HG02623 (cell line): ENCODE data around the gene TRPM2.
"Not testable (repeated sequence)": the region's sequence is repeated elsewhere in the genome, so short reads cannot be mapped to it uniquely, and the experiment has no call there.

Experiments
- ATAC-seq: cut with Tn5 transposase; IDR thresholded peaks from one replicate; pipeline ENCODE4 v1.9.1; 2021; ENCODE audit warnings: moderate library complexity; ENCODE audit not compliant: unreplicated experiment

TRPM2 gene

DNA sequence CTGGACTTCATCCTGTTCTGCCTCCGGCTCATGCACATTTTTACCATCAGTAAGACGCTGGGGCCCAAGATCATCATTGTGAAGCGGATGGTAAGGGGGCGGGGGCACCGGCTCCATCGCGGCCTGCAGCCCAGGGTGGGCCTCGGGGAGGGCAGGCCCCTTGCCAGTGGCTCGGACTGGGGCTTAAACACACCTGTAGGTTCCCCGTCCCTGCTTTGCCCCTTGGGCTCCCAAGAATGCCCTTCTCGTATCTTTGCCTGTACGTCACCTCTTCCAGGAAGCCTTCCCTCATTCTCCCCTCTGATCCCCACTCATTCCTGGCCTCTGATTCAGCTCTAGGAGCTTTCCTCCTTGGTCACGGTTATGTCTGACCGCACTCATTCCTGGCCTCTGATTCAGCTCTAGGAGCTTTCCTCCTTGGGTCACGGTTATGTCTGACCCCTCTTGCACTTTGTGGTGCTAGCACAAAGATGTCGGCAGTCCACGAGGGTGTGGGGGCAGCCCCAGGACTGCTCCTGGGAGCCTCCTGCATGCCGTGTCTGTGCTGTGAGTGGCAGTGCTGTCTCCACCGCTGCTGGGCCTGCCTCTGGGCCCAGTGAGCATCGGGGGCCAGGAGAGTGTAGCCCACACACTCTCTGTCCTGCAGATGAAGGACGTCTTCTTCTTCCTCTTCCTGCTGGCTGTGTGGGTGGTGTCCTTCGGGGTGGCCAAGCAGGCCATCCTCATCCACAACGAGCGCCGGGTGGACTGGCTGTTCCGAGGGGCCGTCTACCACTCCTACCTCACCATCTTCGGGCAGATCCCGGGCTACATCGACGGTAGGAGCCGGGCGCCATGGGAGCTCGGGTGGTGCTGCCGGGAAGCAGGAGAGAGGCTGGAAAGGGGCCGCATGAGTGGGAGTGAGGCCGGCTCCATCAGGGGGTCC lies 52.8 kb downstream of the TRPM2 start:
- no peak for ATAC-seq

DNA sequence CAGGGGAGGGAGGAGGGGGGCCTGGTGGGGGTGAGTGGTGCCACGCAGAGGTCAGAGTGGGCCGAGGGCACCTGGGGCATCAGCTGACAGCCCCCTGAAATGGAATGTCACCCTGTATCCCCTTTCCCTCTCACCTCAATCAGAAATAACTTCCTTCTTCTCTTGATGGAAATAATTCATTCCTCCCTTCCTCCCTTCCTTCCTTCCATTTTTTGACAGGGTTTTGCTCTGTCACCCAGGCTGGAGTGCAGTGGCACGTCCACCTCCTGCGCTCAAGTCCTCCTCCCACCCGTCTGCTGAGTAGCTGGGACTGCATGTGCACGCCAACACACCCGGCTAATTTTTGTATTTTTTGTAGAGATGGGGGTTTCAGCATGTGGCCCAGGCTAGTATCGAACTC lies 53.5 kb downstream of the TRPM2 start:
- no peak for ATAC-seq

DNA sequence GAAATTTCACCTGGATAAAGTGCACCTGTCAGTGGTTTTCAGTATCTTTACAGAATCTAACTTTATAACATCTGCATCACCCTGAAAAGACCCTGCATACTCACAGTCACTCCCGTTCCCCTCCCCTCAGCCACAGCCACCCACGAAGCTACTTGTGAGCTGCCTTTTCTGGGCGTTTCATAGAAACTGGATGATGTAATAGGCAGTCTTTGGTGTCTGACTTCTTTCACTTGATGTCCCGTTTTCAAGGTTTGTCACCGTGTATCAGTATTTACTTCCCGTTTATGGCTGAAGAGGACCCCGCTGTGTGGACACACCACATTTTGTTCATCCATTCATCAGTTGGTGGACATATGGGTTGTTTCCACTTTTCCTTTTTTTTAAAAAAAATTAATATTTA lies 54.1 kb downstream of the TRPM2 start:
- ATAC-seq: no peak

DNA sequence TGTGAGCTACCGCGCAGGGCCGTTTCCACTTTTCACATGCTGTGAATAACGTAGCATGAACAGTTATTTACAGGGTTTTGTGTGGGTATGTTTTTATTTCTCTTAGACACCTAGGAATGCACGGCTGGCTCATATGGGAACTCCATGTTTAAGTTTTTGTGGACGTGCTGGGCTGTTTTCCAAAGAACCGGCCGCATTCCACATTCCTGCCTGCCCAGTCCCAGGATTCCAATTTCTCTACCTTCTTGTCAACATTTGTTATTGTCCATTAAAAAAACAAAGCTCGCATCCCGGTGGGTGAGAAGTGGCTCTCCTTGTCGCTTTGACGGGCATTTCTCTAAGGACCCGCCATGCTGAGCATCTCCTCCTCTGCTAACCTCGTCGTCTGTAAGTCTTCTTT lies 54.8 kb downstream of the TRPM2 start:
- ATAC-seq: no peak

DNA sequence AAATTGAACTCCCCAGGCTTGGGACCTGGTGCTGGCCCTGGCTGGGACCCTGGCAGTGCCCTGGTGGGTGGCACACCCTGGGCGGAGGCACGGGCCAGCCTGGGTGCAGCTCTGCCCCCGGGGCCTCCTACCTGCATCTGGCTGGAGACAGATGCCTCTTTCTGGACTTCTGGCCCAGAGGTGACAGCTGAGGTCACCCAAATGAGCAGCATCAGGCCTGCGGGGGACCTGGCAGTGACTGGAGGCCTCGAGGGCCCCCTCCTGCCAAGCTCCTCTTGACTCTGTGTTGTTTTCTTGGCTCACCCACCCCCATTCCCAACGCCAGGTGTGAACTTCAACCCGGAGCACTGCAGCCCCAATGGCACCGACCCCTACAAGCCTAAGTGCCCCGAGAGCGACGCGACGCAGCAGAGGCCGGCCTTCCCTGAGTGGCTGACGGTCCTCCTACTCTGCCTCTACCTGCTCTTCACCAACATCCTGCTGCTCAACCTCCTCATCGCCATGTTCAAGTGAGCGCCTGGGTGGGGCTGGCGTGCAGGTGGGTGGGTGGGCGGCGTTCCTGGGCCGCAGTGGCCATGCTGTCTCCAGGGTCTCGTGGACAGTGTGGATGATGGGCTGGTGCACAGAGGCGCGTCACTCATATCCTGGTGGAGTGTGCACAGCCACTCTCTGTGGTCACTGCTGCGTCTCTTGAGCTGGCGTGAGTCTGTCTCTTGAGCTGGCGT lies 60.3 kb downstream of the TRPM2 start:
- ATAC-seq: no peak

DNA sequence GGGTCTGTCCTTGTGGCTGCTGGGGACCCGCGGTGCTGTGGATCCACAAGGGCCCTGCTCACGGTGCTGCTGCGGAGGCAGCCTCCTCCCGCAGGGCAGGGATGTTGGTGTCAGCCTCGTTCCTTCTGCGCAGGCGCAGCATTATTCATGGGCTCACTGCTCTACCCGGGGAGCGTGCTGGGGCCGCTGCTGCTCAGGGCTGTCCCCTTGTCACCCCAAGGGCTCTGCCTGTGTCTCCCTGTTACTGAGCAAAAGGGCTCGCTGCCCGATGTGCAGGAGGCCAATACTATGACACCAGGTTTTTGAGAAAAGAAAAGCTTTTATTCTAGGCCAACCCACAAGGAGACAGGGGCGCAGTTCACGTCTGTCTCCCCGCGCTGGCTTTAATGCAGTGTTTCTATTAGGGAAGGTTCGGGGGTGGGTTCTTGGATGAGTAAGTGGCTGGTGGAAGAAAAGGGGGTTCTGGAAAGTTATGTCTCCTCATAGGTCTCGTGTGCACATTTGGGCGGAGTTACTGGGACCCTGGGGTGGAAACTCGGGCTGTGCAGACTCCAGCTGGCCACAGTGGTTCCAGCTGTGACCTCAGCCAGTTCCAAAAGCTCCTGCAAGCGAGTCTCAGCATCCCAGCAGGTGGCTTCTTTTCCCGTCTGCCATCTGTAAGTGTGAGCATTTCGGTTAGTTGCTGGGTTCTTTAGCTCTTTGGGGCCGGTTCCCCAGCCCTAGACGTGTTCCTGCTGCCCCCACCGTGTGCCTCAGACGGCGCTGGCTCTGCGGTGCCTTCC lies 61.1 kb downstream of the TRPM2 start:
- no peak for ATAC-seq

DNA sequence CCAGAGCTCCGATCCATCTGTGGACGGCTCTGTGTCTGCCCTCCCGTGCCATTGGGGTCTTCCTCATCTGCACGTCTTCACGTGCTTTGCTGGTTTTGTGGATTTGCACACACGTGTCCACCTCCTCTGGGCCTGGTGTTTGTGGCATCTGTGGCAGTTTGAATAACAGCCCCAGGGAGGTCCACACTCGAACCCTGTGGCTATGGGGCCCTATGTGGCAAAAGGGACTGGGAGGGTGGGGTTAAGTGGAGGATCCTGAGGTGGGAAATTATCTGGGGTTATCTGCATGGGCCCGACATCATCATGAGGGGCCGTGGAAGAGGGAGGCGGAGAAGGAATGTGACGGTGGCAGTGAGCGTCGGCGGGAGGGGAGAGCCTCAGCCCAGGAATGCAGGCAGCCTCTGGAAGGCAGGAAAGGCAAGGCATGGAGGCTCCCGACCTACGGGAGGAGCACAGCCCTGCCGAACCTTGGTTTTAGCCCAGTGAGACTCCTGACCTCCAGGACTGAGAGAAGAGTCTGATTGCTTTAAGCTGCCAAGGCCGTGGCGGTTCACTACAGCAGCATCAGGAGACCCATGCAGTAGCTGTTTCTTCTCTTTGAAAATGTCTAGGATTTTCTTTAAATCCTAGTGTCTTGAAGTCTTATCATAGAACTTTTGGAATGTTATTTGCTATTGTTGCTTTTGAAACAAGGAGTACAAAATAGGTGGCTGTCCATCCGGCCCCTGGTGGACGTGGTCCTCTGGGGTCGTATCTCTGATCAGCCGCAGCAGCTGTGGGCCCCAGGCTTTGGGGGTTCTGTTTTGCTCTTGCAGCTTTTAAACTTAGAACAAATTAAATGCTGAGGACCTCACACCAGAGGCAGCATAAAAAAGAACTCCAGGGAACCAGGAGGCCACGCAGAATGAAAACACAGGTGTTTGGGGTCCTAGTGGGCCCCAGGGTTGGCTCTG lies 61.9 kb downstream of the TRPM2 start:
- ATAC-seq: no peak

DNA sequence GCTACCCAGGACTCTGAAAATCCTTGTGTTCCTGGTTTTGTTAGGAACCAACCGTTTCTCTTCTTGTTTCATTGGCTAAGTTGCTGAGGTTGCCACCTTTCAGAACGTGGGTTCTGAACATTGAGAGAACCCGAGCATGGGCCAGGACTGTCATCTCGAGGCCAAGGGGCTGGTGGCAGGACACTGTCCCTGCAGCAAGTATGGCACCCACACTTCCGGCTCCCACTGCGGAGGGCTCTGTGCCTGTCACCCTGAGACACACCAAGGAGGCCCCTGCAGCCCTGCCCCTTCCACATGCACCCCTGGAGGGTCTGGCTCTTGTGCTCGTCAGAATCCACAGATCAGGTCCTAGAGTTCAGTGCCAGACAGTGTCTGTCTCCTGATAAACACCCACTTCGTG lies 62.8 kb downstream of the TRPM2 start:
- ATAC-seq: no peak

DNA sequence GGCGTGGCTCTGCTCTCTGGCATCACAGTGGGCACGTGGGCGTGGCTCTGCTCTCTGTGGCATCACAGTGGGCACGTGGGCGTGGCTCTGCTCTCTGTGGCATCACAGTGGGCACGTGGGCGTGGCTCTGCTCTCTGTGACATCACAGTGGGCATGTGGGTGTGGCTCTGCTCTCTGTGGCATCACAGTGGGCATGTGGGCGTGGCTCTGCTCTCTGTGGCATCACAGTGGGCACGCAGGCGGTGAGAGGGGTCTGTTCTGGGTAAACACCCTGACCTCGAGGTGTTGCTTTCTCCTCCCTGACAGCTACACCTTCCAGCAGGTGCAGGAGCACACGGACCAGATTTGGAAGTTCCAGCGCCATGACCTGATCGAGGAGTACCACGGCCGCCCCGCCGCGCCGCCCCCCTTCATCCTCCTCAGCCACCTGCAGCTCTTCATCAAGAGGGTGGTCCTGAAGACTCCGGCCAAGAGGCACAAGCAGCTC lies 64.2 kb downstream of the TRPM2 start:
- not testable (repeated sequence) for ATAC-seq

DNA sequence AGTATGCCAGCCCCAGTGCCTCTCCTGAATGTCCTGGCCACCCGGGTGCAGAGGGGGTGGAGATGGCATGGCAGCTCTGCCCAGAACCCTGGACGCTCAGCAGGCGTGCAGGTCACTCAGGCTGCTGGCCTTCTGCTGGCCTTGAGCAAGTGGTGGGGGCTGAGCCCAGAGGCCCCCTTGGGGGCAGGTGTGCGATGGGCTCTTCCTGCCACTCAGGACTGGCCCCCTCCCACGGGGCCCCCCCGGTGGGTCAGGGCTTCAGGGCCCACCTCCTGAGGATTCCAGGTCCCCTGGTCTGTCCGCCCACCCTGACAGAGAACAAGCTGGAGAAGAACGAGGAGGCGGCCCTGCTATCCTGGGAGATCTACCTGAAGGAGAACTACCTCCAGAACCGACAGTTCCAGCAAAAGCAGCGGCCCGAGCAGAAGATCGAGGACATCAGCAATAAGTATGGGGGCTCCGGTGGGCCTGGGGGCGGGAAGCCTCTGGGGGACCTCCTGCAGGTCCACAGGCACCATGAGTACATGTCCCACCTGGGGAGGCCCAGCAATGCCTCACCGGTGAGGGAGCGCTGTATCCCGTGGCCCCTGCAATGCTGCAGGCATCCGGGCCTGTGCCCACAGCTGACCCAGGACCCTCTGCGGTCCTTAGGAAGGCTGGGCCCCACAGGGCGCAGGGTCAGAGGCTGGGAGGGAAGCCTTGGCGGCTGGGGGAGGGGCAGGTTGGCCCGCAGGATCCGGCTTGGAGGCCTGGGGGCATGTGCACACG lies 64.9 kb downstream of the TRPM2 start:
- ATAC-seq: no peak

DNA sequence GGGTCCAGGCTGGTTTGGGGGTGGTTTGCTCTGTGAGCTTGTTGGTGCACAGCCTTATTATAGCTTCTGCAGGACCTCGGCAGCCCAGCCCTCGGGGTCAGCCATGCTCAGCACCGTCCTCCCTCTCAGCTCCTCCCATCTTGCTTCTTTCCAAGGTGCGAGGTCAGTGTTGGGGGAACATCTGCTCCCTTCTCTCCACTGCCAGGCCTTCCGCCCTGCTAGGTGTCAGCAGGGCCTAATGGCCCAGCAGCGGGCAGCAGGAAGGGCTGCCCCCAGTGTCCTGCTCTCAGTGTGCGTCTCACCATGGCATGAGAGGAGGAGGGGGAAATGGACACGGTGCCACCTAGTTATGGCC lies 65.4 kb downstream of the TRPM2 start:
- no peak for ATAC-seq

DNA sequence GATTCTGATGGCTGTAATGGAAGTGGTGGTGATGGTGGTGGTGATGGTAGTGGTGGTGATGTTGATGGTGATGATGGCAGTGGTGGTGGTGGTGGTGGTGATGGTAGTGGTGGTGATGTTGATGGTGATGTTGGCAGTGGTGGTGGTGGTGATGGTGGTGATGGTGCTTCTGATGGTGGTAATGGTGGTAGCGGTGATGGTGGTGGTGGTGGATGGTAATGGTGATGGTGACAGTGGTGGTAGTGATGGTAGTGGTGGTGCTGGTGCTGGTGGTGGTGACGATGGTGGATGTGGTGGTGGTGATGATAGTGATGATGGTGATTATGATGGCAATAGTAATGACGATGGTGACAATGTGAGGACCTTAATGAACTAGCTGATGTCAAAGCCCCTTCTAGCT lies 66.3 kb downstream of the TRPM2 start:
- no peak for ATAC-seq

DNA sequence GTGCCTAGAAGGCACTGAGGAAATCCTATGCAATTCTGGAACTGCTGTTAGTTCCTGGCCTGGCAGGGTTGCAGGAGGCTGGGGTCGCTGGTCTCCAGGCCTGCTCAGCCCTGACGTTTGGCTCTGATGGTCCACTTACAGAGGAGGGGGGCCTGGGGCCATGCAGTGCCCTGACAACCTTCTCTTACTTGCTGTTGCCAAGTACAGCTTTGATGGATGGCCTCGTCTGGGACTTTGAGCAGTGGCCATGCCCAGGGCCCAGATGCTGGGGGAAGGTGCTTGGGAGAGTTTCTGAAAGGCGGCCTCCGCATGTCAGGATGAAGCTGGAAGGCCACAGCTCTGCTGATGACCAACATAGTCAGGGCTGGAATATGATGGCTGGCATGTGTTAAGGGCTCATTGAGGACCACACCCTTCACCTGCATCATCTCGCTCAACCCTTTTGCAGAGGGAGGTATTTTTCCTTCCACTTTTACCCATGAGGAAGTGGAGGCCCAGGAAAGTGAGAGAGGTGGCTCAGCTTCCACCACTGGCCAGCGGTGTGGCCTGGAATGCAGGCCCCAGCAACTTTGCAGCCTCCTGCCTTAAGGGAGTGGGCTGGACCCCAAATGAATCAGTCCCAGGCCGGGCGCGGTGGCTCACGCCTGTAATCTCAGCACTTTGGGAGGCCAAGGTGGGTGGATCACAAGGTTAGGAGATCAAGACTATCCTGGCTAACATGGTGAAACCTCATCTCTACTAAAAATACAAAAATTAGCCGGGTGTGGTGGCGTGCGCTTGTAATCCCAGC lies 67.2 kb downstream of the TRPM2 start:
- no peak for ATAC-seq

DNA sequence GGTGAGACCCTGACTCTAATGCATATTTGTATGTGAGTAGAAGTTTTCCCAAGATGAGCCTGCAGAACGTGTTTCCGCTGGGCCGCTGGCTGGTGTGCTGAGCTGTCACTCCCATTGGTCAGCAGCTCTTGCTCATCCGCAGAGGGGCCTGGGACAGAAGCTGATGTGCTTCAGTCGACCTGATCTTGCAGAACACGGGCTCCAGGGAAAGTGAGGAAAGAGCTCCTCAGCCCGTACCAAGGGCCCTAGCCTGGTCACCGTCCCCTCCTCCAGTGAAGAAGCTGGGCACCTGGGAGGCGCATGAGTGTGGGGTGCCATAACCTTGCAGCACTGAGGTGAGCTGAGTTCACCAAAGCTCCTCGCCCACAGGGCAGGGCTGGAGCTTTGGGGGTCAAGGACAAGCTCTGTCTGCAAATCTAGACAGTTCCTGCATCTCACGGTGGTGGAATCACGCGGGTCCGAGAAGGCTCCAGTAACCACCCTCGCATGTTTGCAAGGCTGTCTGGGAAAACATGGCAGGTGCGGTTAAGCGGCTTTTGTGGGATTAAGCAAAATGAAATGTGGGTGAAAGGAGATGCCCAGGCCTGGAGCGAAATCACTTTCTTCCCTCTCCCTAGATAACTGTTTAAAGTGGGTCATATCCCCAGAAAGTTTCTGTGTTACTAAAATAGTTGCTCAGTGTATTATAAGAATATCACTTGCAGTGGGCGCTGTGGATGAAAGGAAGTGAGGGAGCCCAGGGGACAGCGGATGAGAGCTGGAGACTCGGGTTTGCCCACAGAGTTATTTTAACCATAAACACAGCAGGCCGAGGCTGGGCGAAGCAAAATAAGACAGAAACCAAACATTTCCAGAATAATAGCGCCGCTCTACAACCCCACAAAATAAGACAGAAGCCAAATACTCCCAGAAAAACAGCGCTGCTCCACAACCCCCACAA lies 68.8 kb downstream of the TRPM2 start:
- ATAC-seq: no peak

DNA sequence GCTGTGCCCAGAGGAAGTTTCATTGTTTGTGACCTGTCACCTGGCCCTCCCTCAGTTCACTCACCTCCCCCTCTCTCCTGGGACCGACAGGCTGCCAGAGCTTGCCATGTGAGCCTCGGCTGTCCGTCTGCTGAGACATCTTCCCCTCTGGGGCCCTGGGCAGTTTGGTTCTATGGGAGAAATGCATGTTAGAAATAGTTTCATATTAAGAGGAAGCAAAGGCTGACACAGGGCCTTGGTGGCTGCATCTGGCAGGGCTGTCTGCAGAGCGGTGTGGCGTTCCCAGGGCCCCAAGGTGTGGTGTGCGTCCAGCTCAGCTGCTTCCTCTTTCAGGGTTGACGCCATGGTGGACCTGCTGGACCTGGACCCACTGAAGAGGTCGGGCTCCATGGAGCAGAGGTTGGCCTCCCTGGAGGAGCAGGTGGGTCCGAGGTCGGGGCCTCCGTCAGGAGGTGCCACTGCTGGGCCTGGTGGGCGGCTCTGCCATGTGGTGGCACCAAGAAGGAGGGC lies 69.9 kb downstream of the TRPM2 start:
- no peak for ATAC-seq

DNA sequence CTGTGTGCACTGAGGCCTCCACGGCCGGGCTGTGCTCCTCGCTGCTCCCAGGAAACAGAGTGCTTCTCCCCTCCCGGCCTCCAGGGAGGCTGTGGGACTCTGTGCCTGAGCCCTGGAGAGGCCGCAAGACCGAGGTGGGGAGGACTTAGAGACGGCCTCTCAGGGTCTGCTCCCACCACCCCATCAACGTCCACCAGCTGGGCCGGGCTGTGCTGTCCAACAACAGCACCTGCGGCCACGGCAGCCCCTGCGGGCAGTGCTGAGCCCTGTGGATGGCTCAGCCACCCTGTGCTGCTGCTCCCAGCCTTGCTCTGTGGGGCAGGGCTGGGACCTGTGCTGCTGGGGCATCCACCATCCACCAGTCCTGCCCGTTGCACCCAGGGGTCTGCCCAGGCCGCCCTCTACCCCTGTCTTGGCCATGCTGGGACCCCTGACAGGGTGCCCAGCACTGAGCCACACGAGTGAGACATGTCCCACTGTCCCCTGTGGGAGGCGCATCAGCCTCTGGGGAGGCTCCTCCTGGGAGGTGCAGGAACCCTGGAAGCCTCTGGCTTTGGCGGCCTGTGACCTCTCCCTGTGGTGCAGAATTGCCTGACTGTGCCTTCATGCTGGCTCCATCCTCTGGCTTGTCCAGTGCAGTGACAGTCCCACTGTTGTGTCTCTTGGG lies 70.7 kb downstream of the TRPM2 start:
- ATAC-seq: no peak
